Measurements from ENCODE around the gene EFTUD2.

DNA sequence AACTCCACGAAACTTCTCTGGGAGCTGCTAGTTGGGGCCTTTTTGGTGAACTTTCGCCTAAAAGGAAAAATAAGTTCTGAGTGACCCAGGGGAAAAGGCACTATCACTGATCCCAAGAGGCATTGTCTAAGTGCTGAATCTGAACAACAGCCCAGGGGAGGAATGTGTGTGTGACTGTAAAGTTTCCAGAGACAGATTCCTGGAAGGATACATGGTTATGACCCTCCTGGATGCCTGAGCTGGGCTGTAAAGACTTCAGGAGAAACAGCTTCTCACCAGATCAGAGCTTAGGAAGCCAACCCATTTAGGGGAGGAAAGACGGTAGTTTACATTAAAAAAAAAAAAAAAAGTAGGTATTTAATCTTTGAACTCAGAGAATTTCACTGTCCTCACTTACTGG lies 31.4 kb downstream of the EFTUD2 start:
- TF ChIP-seq, protein P1, sequence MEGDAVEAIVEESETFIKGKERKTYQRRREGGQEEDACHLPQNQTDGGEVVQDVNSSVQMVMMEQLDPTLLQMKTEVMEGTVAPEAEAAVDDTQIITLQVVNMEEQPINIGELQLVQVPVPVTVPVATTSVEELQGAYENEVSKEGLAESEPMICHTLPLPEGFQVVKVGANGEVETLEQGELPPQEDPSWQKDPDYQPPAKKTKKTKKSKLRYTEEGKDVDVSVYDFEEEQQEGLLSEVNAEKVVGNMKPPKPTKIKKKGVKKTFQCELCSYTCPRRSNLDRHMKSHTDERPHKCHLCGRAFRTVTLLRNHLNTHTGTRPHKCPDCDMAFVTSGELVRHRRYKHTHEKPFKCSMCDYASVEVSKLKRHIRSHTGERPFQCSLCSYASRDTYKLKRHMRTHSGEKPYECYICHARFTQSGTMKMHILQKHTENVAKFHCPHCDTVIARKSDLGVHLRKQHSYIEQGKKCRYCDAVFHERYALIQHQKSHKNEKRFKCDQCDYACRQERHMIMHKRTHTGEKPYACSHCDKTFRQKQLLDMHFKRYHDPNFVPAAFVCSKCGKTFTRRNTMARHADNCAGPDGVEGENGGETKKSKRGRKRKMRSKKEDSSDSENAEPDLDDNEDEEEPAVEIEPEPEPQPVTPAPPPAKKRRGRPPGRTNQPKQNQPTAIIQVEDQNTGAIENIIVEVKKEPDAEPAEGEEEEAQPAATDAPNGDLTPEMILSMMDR (IDR thresholded peaks at IDR 0.05), result no peak
- TF ChIP-seq POLR2AphosphoS5 (IDR thresholded peaks at IDR 0.05), result peak in 3 of 4 donors; percentile 53 to 63 (median 61)
